Epithelial cell of proximal tubule (primary cell): ENCODE data around the gene THBS1. TPM values are rescaled to one million over a fixed set of nuclear protein-coding genes. Genes with fewer than 3 reads are reported as not detected.
A peak's percentile ranks its signal among the peaks of the same experiment; 100 is the strongest.

Experiments used
- DNase-seq: peaks from one replicate; pipeline ENCODE4 v3.0.0-alpha.2; 2011; ENCODE audit warnings: low read depth
- H3K4me3 ChIP-seq: 2 replicates; pipeline ENCODE4 v1.5.1; 2011; ENCODE audit warnings: low read depth, mild to moderate bottlenecking, low read length
- total RNA-seq: library from RNA; depleted of rRNA; stranded (reverse); fragments of >200 nt; gene quantifications from 2 replicates; pipeline ENCODE4 v1.2.3, GENCODE V29; 2015
- TF ChIP-seq, protein P1 (sequence below): conservative IDR thresholded peaks from 2 replicates; pipeline ENCODE4 v1.5.1; 2012; ENCODE audit warnings: low read depth, mild to moderate bottlenecking, low read length

The THBS1 gene
- total RNA-seq, 1 donor from 2014 or later = 61.7 TPM

GRCh38 chr15:39580117-39580484, 778 bp upstream of the THBS1 start:
- TF ChIP-seq, protein P1, sequence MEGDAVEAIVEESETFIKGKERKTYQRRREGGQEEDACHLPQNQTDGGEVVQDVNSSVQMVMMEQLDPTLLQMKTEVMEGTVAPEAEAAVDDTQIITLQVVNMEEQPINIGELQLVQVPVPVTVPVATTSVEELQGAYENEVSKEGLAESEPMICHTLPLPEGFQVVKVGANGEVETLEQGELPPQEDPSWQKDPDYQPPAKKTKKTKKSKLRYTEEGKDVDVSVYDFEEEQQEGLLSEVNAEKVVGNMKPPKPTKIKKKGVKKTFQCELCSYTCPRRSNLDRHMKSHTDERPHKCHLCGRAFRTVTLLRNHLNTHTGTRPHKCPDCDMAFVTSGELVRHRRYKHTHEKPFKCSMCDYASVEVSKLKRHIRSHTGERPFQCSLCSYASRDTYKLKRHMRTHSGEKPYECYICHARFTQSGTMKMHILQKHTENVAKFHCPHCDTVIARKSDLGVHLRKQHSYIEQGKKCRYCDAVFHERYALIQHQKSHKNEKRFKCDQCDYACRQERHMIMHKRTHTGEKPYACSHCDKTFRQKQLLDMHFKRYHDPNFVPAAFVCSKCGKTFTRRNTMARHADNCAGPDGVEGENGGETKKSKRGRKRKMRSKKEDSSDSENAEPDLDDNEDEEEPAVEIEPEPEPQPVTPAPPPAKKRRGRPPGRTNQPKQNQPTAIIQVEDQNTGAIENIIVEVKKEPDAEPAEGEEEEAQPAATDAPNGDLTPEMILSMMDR = peak; percentile 93
- peak overlapping the region; percentile 67 for H3K4me3 ChIP-seq
- peak; percentile 48 for DNase-seq

DNA sequence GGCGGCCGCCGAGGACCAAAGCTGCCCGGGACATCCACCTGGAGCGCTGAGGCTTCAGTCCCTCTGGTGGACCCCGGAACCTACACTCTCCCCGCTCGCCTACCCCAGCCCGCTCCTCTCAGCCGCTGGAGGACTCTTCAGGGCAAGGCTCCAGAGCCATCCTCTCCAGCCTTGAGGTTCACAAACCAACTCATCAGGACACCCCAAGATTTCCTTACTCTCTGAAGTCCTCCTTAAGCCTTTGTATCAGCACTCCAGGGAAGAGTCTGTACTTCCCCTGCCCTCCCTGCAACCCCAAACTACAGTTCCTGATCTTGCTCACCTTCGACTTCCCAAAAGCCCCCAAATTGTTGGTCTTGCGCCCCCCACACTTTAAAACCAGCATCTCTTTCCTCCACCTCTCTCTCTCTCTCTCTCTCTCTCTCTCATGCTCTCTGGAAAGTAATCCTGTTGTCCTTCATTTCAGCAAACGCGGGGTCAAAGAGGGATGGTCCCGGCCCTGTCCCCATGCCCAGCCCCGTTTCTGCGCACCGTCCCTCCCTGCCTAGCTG, 438 bp downstream of the THBS1 start:
- TF ChIP-seq, protein P1 = no peak
- no peak for DNase-seq

DNA sequence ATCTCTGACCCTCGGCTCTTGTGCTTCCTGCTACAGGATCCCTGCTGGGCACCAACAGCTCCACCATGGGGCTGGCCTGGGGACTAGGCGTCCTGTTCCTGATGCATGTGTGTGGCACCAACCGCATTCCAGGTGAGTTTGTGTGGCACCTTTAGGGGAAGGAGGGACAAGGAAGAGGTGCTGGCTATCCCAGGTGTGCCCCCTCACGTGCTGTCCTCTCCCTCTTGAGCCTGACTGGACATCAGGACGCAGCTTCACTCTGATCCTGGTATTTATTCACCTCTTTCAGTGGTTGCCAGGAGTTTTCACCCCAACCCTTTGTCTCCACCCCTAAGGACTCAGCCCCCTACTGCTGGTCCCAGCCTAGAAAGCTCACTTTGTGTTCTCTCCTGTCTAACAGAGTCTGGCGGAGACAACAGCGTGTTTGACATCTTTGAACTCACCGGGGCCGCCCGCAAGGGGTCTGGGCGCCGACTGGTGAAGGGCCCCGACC, 960 bp downstream of the THBS1 start:
- DNase-seq = no peak
- TF ChIP-seq, protein P1 = peak; percentile 71
- peak overlapping the region; percentile 67 for H3K4me3 ChIP-seq

More for the DNA sequence above, 438 bp downstream of the THBS1 start:
- peak overlapping the region; percentile 67 for H3K4me3 ChIP-seq

GRCh38 chr15:39582286-39582976, 1.6 kb downstream of the THBS1 start:
- DNase-seq = no peak
- TF ChIP-seq, protein P1 = no peak
- H3K4me3 ChIP-seq = peak overlapping the region; percentile 67

GRCh38 chr15:39582977-39583595, 2.2 kb downstream of the THBS1 start:
- no peak for DNase-seq
- TF ChIP-seq, protein P1 = no peak
- peak overlapping the region; percentile 67 for H3K4me3 ChIP-seq

- TF ChIP-seq, protein P1 = peak; percentile 62
- H3K4me3 ChIP-seq = peak overlapping the region; percentile 67
- no peak for DNase-seq
These were observed 2.9 kb downstream of the THBS1 start for GRCh38 chr15:39583596-39584265.
